GM13977 (cell line): ENCODE measurements around the gene TMIE.

ENCODE experiments used
- DNase-seq: peaks from one replicate; pipeline ENCODE4 v3.0.0; 2012; ENCODE audit warnings: low spot score
- CTCF ChIP-seq: IDR thresholded peaks from 2 replicates; pipeline ENCODE4 v1.5.1; 2012; ENCODE audit warnings: mild to moderate bottlenecking, control low read depth; ENCODE audit not compliant: insufficient read depth; ENCODE audit errors: extremely low read depth, missing control alignments
- in situ Hi-C: fragments of 300-500 bp; cut with MboI; formaldehyde crosslinking; loops from one replicate; pipeline ENCODE4 v1.12.0; 2022; ENCODE audit warnings: low sequenced_read_pairs, low pct_unique_long_range_greater_than_20kb, mixed read lengths, inconsistent platforms; ENCODE audit not compliant: unreplicated experiment

The TMIE gene

GRCh38 chr3:46716461-46717441 lies 15.6 kb downstream of the TMIE start:
- DNase-seq: peak; percentile 20
- in situ Hi-C loops: loop anchor here (10.0 kb wide), 2 partner anchors 178 to 648 kb away; no protein-coding TSS in a partner anchor
- no peak for TF ChIP-seq CTCF

- TF ChIP-seq CTCF: peak; percentile 28
- in situ Hi-C loops: loop anchor here (10.0 kb wide), 2 partner anchors 177 to 647 kb away; no protein-coding TSS in a partner anchor
- no peak for DNase-seq
Observed at GRCh38 chr3:46717447-46718231, 16.4 kb downstream of the TMIE start, which contains the start of gene PRSS50. TSS of gene PRSS50 (minus strand) at chr3:46717869. CDS start at chr3:46717824, 45 bp downstream.

GRCh38 chr3:46719044-46719565 lies 17.9 kb downstream of the TMIE start:
- in situ Hi-C loops: loop anchor here (10.0 kb wide), 2 partner anchors 176 to 646 kb away; no protein-coding TSS in a partner anchor
- TF ChIP-seq CTCF: no peak
- DNase-seq: no peak

- no peak for TF ChIP-seq CTCF
- in situ Hi-C loops: loop anchor here (10.0 kb wide), 2 partner anchors 175 to 645 kb away; no protein-coding TSS in a partner anchor
- no peak for DNase-seq
Observed at GRCh38 chr3:46719735-46720271, 18.6 kb downstream of the TMIE start.

- in situ Hi-C loops: no loop called here
- no peak for DNase-seq
- TF ChIP-seq CTCF: no peak
Observed at GRCh38 chr3:46721009-46721408, 19.8 kb downstream of the TMIE start.

GRCh38 chr3:46722443-46722842 lies 21.3 kb downstream of the TMIE start:
- DNase-seq: no peak
- no peak for TF ChIP-seq CTCF
- in situ Hi-C loops: no loop called here
